HepG2 (cell line): Measurements from ENCODE around the gene REC114.

ENCODE experiments used
- MAFF ChIP-seq: IDR thresholded peaks from 2 replicates; pipeline ENCODE4 v1.6.1; 2011; ENCODE audit warnings: low read depth, low read length, improper control_type of control experiment
- MYNN ChIP-seq: sonication (generic); formaldehyde crosslinking; IDR thresholded peaks from 2 replicates; pipeline ENCODE4 v1.4.0; 2020; ENCODE audit warnings: mild to moderate bottlenecking, low read depth, missing genetic modification reagents
- POLR2A ChIP-seq, 2 experiments: IDR thresholded peaks; 2 replicates each; pipeline ENCODE4 v1.6.1; 2011; ENCODE audit warnings: low read depth in 2 of 2, low read length in 2 of 2, mild to moderate bottlenecking in 1 of 2, moderate library complexity in 1 of 2; ENCODE audit not compliant: insufficient read depth in 1 of 2
- POLR2AphosphoS5 ChIP-seq: IDR thresholded peaks from 2 replicates; pipeline ENCODE4 v1.6.1; 2012; ENCODE audit warnings: low read depth, low read length
- PRMT3 ChIP-seq: sonication (generic); formaldehyde crosslinking; IDR thresholded peaks from 2 replicates; pipeline ENCODE4 v1.8.1; 2022; ENCODE audit warnings: low read depth, mild to moderate bottlenecking, moderate library complexity, missing genetic modification reagents, borderline replicate concordance
- RAD21 ChIP-seq: fragments of 450-650 bp; formaldehyde crosslinking; IDR thresholded peaks from 2 replicates; pipeline ENCODE4 v1.5.0; 2020; ENCODE audit warnings: mild to moderate bottlenecking
- SETDB1 ChIP-seq: sonication (generic); formaldehyde crosslinking; IDR thresholded peaks from 2 replicates; pipeline ENCODE4 v1.5.1; 2020; ENCODE audit warnings: missing genetic modification reagents, mild to moderate bottlenecking, borderline replicate concordance
- SNAI1 ChIP-seq: sonication (generic); formaldehyde crosslinking; IDR thresholded peaks from 2 replicates; pipeline ENCODE4 v1.5.0; 2020; ENCODE audit warnings: mild to moderate bottlenecking, missing genetic modification reagents, borderline replicate concordance
- YY1 ChIP-seq: IDR thresholded peaks from 2 replicates; pipeline ENCODE4 v1.6.1; 2011; ENCODE audit warnings: low read length, low read depth, moderate library complexity, mild to moderate bottlenecking; ENCODE audit not compliant: insufficient read depth, insufficient replicate concordance
- ZFP36 ChIP-seq: fragments of 150-350 bp; IDR thresholded peaks from 2 replicates; pipeline ENCODE4 v1.6.1; 2018; ENCODE audit warnings: borderline replicate concordance, low read length, low read depth; ENCODE audit not compliant: partially characterized antibody
- ZNF24 ChIP-seq: fragments of 450-650 bp; IDR thresholded peaks from 2 replicates; pipeline ENCODE4 v1.6.1; 2017; ENCODE audit warnings: antibody characterized with exemption, mild to moderate bottlenecking
- ZSCAN20 ChIP-seq: sonication (generic); formaldehyde crosslinking; IDR thresholded peaks from 2 replicates; pipeline ENCODE4 v1.4.0; 2020; ENCODE audit warnings: missing genetic modification reagents, mild to moderate bottlenecking, borderline replicate concordance
- TF ChIP-seq, protein P1 (sequence below): sonication (generic); formaldehyde crosslinking; IDR thresholded peaks from 2 replicates; pipeline ENCODE4 v1.4.0; 2020; ENCODE audit warnings: missing genetic modification reagents
- TF ChIP-seq, protein P2 (sequence below): sonication (generic); formaldehyde crosslinking; IDR thresholded peaks from 2 replicates; pipeline ENCODE4 v1.8.1; 2022; ENCODE audit warnings: low read depth, mild to moderate bottlenecking, missing genetic modification reagents

DNA sequence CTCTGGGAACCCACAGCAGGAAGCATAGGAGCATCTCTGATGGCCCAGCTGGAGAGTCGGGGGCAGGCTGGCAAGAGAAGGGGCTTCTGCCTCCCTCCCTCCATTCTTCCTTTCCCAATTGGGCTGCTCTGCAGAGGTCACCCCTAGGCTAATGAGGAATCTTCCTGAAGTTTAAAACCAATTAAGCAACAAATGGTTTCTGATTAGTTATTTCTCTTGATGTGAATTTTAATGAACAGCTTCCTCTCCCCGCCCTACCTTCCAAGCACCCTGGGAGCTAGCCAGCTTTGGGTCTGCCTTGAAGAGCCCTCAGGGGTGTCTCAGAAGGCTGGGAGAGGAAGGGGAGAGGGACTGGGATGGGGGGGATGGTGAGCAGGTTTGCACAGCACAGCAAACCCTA lies 49.6 kb upstream of the REC114 start:
- TF ChIP-seq ZNF24 (no peak), PRMT3 (CRISPR knock-in tag) (no peak), POLR2AphosphoS5 (no peak), SNAI1 (CRISPR knock-in tag) (no peak), ZFP36 (no peak), SETDB1 (CRISPR knock-in tag) (no peak), ZSCAN20 (CRISPR knock-in tag) (no peak), MYNN (CRISPR knock-in tag) (no peak), YY1 (no peak), MAFF (no peak), RAD21 (CRISPR knock-in tag) (no peak), POLR2A (IDR thresholded peaks at IDR 0.05; ENCODE audit: insufficient read depth in 1 of 2, low read depth in 2 of 2, low read length in 2 of 2) (no peak)
- TF ChIP-seq, protein P1, sequence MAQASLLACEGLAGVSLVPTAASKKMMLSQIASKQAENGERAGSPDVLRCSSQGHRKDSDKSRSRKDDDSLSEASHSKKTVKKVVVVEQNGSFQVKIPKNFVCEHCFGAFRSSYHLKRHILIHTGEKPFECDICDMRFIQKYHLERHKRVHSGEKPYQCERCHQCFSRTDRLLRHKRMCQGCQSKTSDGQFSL (CRISPR knock-in tag): no peak
- TF ChIP-seq, protein P2, sequence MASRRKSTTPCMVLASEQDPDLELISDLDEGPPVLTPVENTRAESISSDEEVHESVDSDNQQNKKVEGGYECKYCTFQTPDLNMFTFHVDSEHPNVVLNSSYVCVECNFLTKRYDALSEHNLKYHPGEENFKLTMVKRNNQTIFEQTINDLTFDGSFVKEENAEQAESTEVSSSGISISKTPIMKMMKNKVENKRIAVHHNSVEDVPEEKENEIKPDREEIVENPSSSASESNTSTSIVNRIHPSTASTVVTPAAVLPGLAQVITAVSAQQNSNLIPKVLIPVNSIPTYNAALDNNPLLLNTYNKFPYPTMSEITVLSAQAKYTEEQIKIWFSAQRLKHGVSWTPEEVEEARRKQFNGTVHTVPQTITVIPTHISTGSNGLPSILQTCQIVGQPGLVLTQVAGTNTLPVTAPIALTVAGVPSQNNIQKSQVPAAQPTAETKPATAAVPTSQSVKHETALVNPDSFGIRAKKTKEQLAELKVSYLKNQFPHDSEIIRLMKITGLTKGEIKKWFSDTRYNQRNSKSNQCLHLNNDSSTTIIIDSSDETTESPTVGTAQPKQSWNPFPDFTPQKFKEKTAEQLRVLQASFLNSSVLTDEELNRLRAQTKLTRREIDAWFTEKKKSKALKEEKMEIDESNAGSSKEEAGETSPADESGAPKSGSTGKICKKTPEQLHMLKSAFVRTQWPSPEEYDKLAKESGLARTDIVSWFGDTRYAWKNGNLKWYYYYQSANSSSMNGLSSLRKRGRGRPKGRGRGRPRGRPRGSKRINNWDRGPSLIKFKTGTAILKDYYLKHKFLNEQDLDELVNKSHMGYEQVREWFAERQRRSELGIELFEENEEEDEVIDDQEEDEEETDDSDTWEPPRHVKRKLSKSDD (CRISPR knock-in tag): no peak
